HG03442 (cell line): ENCODE measurements around the gene CNOT6.
"Not testable (repeated sequence)": the region's sequence is repeated elsewhere in the genome, so short reads cannot be mapped to it uniquely, and the experiment has no call there.

Experiments
- ATAC-seq: cut with Tn5 transposase; IDR thresholded peaks from one replicate; pipeline ENCODE4 v1.9.1; 2021; ENCODE audit warnings: mild to moderate bottlenecking, moderate library complexity; ENCODE audit not compliant: unreplicated experiment

CNOT6 gene

GRCh38 chr5:180470966-180471582, 23.1 kb upstream of the CNOT6 start:
- ATAC-seq: no peak

GRCh38 chr5:180471866-180472265, 22.3 kb upstream of the CNOT6 start:
- no peak for ATAC-seq

- no peak for ATAC-seq
These were observed 21.9 kb upstream of the CNOT6 start for GRCh38 chr5:180472269-180472668.

- ATAC-seq: not testable (repeated sequence)
These were observed 20.8 kb upstream of the CNOT6 start for GRCh38 chr5:180473386-180473785.

- no peak for ATAC-seq
These were observed 19.6 kb upstream of the CNOT6 start for GRCh38 chr5:180474569-180474968.

GRCh38 chr5:180475969-180476524, 18.1 kb upstream of the CNOT6 start:
- not testable (repeated sequence) for ATAC-seq

GRCh38 chr5:180484813-180485212, 9.4 kb upstream of the CNOT6 start:
- ATAC-seq: no peak

- ATAC-seq: no peak
These were observed 7.5 kb upstream of the CNOT6 start for GRCh38 chr5:180486636-180487149.

GRCh38 chr5:180487556-180487955, 6.6 kb upstream of the CNOT6 start:
- no peak for ATAC-seq

- ATAC-seq: no peak
These were observed 2.7 kb upstream of the CNOT6 start for GRCh38 chr5:180491496-180491895.

- no peak for ATAC-seq
These were observed 1.8 kb upstream of the CNOT6 start for GRCh38 chr5:180492226-180492903.

GRCh38 chr5:180494510-180495181, 467 bp downstream of the CNOT6 start:
- peak; percentile 38 for ATAC-seq

- ATAC-seq: no peak
These were observed 1.1 kb downstream of the CNOT6 start for GRCh38 chr5:180495292-180495691.

GRCh38 chr5:180495991-180496741, 2.0 kb downstream of the CNOT6 start:
- ATAC-seq: no peak

- ATAC-seq: not testable (repeated sequence)
These were observed 2.6 kb downstream of the CNOT6 start for GRCh38 chr5:180496806-180497205.

- not testable (repeated sequence) for ATAC-seq
These were observed 3.7 kb downstream of the CNOT6 start for GRCh38 chr5:180497865-180498264.

GRCh38 chr5:180498378-180498777, 4.2 kb downstream of the CNOT6 start:
- ATAC-seq: no peak

- no peak for ATAC-seq
These were observed 5.5 kb downstream of the CNOT6 start for GRCh38 chr5:180499684-180500083.

GRCh38 chr5:180500300-180500699, 6.1 kb downstream of the CNOT6 start:
- ATAC-seq: not testable (repeated sequence)

- no peak for ATAC-seq
These were observed 13.5 kb downstream of the CNOT6 start for GRCh38 chr5:180507661-180508060.

- no peak for ATAC-seq
These were observed 21.1 kb downstream of the CNOT6 start for GRCh38 chr5:180515294-180515693.
